NCI-H2171 (cell line): Measurements from ENCODE around the gene SDCBP2.

Experiments
- DNase-seq: peaks from one replicate; lab custom pipeline; 2025; lab: John Stamatoyannopoulos, UW

Gene SDCBP2

GRCh38 chr20:1297486-1297885 is 31.5 kb downstream of the SDCBP2 start:
- DNase-seq, result no peak

- DNase-seq, result no peak
Measured at GRCh38 chr20:1296922-1297321, 32.0 kb downstream of the SDCBP2 start.

GRCh38 chr20:1296117-1296610 is 32.8 kb downstream of the SDCBP2 start:
- no peak for DNase-seq

GRCh38 chr20:1295276-1295930 is 33.5 kb downstream of the SDCBP2 start:
- DNase-seq, result no peak

- no peak for DNase-seq
Measured at GRCh38 chr20:1294497-1294896, 34.4 kb downstream of the SDCBP2 start.

- no peak for DNase-seq
Measured at GRCh38 chr20:1293641-1294379, 35.1 kb downstream of the SDCBP2 start.

GRCh38 chr20:1292620-1293019 is 36.3 kb downstream of the SDCBP2 start:
- no peak for DNase-seq

GRCh38 chr20:1291191-1291741 is 37.7 kb downstream of the SDCBP2 start:
- no peak for DNase-seq

GRCh38 chr20:1287787-1288569 is 41.0 kb downstream of the SDCBP2 start:
- no peak for DNase-seq

GRCh38 chr20:1287306-1287705 is 41.6 kb downstream of the SDCBP2 start:
- DNase-seq, result no peak

- DNase-seq, result no peak
Measured at GRCh38 chr20:1286267-1287024, 42.5 kb downstream of the SDCBP2 start.

- DNase-seq, result no peak
Measured at GRCh38 chr20:1283522-1284510, 45.1 kb downstream of the SDCBP2 start.

- no peak for DNase-seq
Measured at GRCh38 chr20:1282966-1283365, 46.0 kb downstream of the SDCBP2 start.

GRCh38 chr20:1281279-1282057 is 47.5 kb downstream of the SDCBP2 start:
- DNase-seq, result no peak

GRCh38 chr20:1280195-1281102 is 48.5 kb downstream of the SDCBP2 start:
- DNase-seq, result no peak

- DNase-seq, result no peak
Measured at GRCh38 chr20:1278993-1279392, 49.9 kb downstream of the SDCBP2 start.

- no peak for DNase-seq
Measured at GRCh38 chr20:1277529-1278322, 51.2 kb downstream of the SDCBP2 start.

- no peak for DNase-seq
Measured at GRCh38 chr20:1275919-1276318, 53.0 kb downstream of the SDCBP2 start.
